ENCODE measurements around the gene GPAT2.
"Not testable (repeated sequence)": the region's sequence is repeated elsewhere in the genome, so short reads cannot be mapped to it uniquely, and the experiment has no call there.

Gene GPAT2, protein sequence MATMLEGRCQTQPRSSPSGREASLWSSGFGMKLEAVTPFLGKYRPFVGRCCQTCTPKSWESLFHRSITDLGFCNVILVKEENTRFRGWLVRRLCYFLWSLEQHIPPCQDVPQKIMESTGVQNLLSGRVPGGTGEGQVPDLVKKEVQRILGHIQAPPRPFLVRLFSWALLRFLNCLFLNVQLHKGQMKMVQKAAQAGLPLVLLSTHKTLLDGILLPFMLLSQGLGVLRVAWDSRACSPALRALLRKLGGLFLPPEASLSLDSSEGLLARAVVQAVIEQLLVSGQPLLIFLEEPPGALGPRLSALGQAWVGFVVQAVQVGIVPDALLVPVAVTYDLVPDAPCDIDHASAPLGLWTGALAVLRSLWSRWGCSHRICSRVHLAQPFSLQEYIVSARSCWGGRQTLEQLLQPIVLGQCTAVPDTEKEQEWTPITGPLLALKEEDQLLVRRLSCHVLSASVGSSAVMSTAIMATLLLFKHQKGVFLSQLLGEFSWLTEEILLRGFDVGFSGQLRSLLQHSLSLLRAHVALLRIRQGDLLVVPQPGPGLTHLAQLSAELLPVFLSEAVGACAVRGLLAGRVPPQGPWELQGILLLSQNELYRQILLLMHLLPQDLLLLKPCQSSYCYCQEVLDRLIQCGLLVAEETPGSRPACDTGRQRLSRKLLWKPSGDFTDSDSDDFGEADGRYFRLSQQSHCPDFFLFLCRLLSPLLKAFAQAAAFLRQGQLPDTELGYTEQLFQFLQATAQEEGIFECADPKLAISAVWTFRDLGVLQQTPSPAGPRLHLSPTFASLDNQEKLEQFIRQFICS

DNA sequence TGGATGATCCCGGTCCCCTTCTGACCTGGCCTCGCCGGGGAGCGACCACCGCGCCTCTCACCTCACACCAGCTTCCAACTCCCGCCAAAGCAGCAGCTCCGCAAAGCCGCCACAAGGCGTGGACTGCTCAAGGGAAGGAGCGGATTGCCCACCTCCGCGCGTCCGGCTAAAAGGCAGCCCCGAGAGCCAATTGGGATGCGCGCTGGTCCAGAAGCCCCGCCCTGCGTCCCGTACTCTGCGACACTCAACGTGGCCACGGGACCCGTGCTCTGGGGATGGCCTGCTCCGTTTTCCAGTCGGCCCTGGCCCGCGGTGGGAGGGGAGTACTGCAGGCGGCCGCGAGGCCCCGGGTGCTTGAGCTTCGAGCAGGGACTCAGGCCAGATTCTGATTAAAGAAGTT, at the start of gene GPAT2:
Gene GPAT2 (minus strand): TSS at position 125 of the 400 bp plus-strand sequence. CDS start 2,557 bp downstream, outside the sequence.
- H3K4me3 ChIP-seq (ENCODE audit: low read depth, low read length): not testable (repeated sequence)

DNA sequence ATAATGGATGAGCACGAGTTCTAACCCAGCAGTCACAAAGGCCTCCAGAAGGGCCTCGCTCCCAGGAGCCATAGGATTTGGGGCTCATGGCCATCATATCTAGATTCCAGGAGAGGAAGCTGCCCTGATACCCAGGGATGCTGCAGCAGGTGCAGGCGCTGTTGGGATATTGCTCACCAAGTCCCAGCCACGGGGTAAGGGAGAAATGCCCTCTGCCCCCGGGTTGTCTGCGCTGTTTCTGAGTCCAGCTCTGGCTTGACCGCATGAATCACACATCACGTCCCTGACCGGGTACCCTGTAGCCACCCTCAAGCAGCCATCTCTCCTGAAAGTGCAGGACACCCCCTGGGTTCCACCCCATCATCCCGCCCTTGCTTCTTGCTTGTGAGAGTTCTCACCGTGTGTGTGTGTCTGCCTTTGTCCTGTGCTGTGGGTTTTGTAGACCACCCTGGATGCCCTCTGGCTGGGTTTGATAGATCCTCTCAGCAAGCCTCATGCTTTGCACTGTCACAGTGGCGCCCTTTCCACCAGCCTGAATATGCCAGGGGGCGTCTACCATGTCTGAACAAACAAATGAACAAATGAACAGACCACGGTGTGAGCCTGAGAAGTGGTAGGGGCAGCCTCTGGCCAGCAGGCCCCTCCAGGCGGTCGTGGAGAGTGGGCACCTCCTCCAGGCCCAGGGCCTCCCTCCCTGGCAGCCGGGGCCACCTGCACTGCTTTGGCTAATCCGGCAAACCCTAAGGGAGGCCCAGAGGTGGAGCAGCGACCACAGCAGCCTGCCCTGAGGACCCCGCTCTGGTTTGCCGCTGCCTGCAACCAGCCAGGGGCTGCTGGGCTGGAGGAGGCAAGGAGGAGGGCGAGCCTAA, 49.5 kb upstream of the GPAT2 start:
- TF ChIP-seq, protein P1, sequence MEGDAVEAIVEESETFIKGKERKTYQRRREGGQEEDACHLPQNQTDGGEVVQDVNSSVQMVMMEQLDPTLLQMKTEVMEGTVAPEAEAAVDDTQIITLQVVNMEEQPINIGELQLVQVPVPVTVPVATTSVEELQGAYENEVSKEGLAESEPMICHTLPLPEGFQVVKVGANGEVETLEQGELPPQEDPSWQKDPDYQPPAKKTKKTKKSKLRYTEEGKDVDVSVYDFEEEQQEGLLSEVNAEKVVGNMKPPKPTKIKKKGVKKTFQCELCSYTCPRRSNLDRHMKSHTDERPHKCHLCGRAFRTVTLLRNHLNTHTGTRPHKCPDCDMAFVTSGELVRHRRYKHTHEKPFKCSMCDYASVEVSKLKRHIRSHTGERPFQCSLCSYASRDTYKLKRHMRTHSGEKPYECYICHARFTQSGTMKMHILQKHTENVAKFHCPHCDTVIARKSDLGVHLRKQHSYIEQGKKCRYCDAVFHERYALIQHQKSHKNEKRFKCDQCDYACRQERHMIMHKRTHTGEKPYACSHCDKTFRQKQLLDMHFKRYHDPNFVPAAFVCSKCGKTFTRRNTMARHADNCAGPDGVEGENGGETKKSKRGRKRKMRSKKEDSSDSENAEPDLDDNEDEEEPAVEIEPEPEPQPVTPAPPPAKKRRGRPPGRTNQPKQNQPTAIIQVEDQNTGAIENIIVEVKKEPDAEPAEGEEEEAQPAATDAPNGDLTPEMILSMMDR (IDR thresholded peaks at IDR 0.05; ENCODE audit: borderline replicate concordance, insufficient read depth, low read depth, low read length): no peak
- H3K4me3 ChIP-seq (ENCODE audit: low read depth, low read length): no peak overlapping the region

DNA sequence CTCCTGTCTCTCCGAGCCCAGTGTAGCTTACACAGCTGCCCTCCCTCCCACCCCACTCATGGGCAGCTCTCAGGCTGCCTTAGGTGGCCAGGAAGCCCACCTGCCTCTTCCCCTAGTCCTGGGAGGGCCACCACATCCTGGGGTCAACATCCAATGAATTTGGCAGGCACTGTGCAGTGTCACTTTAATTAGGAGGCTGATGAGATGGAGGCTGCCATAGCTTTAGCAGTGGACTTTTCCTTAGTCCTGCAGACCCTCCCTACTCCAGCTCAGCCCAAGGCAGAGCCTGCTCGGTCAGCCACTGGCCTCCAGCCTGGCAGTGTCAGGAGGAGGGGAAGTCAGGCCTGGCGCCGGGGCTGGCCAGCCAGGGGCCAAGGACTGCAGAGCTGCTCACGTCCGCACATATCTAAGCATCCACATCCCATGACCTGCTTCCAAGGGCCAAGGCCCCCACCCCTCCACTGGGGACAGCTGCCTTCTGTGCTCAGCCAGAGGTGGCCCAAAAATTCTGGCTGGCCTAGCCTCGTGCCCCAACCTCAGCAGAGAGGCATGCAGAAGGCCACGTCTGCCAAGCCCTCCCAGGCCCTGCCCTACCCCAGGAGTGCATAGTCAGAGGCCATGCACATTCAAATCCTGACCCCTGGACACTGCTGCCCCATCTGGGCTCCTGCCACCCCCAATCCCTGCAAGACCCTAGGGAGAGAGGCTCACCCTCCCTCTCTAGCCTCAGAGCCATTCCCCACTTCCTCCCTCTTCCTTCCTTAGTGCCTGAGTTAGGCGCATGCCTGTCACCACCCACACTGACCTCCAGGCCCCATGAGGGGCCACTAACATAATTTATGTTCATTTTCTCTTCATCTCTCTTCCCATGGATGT, 48.6 kb upstream of the GPAT2 start:
- H3K4me3 ChIP-seq (ENCODE audit: low read depth, low read length): no peak overlapping the region
- TF ChIP-seq, protein P1 (IDR thresholded peaks at IDR 0.05; ENCODE audit: borderline replicate concordance, insufficient read depth, low read depth, low read length): no peak

DNA sequence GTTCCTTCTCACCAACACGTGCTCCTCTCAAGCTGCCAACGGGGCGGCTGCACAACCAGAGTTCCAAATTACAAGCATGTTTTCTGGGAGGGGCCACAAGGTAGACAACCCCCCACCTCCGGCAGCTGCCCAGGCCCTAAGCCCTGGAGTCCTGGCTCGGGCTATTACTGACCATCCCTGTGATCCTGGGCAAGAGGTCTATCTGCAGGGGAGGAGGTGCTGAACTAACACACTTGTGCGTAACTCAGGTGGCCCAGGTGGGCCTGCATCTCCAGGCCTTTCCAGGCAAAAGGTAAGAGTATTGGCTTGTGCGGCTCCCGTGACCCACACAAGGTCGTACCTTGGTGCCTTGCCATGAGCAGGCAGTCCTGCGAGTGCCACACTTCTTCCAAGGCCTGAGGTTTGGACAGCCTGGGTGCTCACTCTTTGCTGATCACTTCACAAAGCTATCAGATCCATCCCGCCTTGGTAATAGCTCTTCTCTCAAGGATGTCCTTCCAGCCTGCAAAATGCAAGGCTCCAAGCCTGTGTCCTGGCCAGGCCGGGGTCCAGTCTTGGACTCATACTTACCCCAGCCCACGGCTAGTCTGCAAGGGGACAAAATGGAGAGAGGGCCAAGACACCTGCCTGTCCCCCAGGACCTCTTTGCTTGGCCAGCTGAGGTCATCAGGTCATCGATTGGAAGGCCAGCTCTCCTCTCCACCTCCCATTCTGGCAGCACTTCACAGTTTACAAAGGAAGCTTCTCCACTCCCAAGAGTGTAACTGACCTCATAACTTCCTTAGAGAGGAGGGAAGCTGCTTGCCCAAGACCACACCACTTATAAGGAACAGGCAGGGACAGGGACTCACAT, 47.7 kb upstream of the GPAT2 start:
- no peak overlapping the region for H3K4me3 ChIP-seq (ENCODE audit: low read depth, low read length)

DNA sequence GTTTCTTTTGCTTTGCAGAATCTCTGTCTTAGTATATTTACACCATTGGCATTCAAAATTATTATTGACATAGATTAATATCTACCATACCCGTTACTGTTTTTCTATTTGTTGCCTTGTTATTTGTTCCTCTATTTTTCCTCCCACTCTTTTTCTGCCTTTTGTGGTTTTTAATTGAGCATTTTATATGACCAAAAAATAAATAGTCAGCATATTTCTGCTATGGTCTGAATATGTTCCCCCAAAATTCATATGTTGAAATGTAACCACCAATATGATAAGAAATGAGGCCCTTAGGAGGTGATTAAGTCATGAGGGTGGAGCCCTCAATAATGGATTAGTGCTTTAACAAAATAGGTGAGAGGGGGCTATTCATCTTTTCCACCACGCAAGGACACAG, 46.3 kb upstream of the GPAT2 start:
- TF ChIP-seq, protein P1 (IDR thresholded peaks at IDR 0.05; ENCODE audit: borderline replicate concordance, insufficient read depth, low read depth, low read length): no peak
- H3K4me3 ChIP-seq (ENCODE audit: low read depth, low read length): no peak overlapping the region

More for the DNA sequence above, 47.7 kb upstream of the GPAT2 start:
- TF ChIP-seq, protein P1 (IDR thresholded peaks at IDR 0.05; ENCODE audit: borderline replicate concordance, insufficient read depth, low read depth, low read length): no peak

DNA sequence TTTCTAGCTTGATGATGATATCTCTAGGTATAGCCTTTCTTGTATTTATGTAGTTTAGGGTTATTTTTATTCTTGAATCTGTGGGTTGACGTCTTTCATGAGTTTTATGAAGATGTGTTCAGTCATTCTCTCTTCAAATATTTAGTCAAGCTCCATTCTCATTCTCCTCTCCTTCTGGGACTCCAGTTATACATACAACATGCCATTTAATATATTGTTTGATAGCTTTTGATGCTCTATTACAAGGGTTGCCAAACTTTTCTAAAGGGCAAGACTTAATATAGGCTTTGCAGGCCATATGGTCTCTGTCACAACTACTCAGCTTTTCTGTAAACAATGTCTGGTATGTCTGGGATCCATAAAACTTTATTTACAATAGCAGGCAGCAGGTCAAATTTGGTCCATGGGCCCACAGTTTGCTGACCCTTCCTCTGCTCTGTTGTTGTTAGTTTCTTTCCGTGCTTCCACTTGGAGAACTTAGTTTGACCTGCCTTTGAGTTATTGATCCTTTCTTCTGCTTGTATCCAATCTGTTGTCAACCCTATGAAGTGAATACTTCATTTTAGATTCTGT, 40.6 kb upstream of the GPAT2 start:
- TF ChIP-seq, protein P1 (IDR thresholded peaks at IDR 0.05; ENCODE audit: borderline replicate concordance, insufficient read depth, low read depth, low read length): no peak
- no peak overlapping the region for H3K4me3 ChIP-seq (ENCODE audit: low read depth, low read length)

Data from GM12875 (cell line).